ENCODE measurements around the gene CLEC4M. TPM values are rescaled to one million over a fixed set of nuclear protein-coding genes. Genes with fewer than 3 reads are reported as not detected.

Gene CLEC4M
- total RNA-seq, 2 donors from 2014 or later: not detected

DNA sequence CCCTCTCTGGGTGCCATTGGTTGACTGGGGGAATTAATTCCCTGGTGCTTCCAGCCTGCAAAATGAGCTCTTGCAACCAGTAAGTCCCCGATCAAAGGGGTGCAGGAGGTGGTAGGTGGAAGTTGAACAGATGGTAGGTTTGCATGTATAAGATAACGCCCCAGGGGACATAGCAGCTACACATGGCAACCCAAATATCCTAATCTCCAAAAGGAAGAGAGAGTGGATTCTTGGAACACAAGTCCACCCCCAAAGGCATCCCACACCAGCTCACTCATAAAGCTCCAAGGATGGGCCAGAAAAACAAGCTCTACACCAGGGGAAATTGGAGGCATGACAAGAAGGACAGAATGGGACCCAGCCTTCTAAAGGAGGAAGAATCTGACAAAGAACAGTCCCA, 20.5 kb upstream of the CLEC4M start:
- H3K36me3 Mint-ChIP-seq (ENCODE audit: low read depth): no peaks in the 10 kb centered on the region
- H3K27me3 Mint-ChIP-seq (ENCODE audit: insufficient read depth): peaks cover 46% of the 10 kb centered on the region
- no peak overlapping the region for H3K4me3 Mint-ChIP-seq
- DNase-seq: no peak
- H3K4me3 ChIP-seq (ENCODE audit: low read length): no peak overlapping the region
- TF ChIP-seq CTCF (conservative IDR thresholded peaks at IDR 0.05): no peak
- no peaks in the 10 kb centered on the region for H3K9me3 Mint-ChIP-seq
- H3K4me1 ChIP-seq (ENCODE audit: control insufficient read depth, insufficient read depth, low read length): no peaks in the 10 kb centered on the region
- H3K27ac Mint-ChIP-seq: no peak overlapping the region
- H3K9ac ChIP-seq (ENCODE audit: extremely low read depth, low read length, poor library complexity, severe bottlenecking): no peak overlapping the region
- H3K4me1 Mint-ChIP-seq: no peaks in the 10 kb centered on the region
- no peaks in the 10 kb centered on the region for H3K36me3 ChIP-seq (ENCODE audit: control insufficient read depth, insufficient read depth, low read length)
- peaks cover 10% of the 10 kb centered on the region for H3K27me3 ChIP-seq (ENCODE audit: control insufficient read depth, insufficient read depth, low read length, poor library complexity, severe bottlenecking)
- H3K9me3 ChIP-seq (ENCODE audit: control insufficient read depth, low read length): no peaks in the 10 kb centered on the region
- 79% methylated on average over 2 of the region's 2 CpGs; no CpG with 5 or more reads in 1 of the 2 experiments for WGBS, 2 experiments (ENCODE audit: insufficient coverage in 1 of 2, insufficient read length in 1 of 2)
- no peak overlapping the region for H3K27ac ChIP-seq (ENCODE audit: low read depth, low read length)

GRCh38 chr19:7742991-7743390, 20.1 kb upstream of the CLEC4M start:
- peaks cover 1% of the 10 kb centered on the region for H3K9me3 Mint-ChIP-seq
- H3K4me3 Mint-ChIP-seq: no peak overlapping the region
- no peak for TF ChIP-seq CTCF (conservative IDR thresholded peaks at IDR 0.05)
- Histone ChIP-seq H3K9me3 (ENCODE audit: control insufficient read depth, low read length) (no peaks in the 10 kb centered on the region), H3K27me3 (ENCODE audit: control insufficient read depth, insufficient read depth, low read length, poor library complexity, severe bottlenecking) (peaks cover 10% of the 10 kb centered on the region), H3K4me1 (ENCODE audit: control insufficient read depth, insufficient read depth, low read length) (no peaks in the 10 kb centered on the region), H3K9ac (ENCODE audit: extremely low read depth, low read length, poor library complexity, severe bottlenecking) (no peak overlapping the region), H3K36me3 (ENCODE audit: control insufficient read depth, insufficient read depth, low read length) (no peaks in the 10 kb centered on the region), H3K4me3 (ENCODE audit: low read length) (no peak overlapping the region), H3K27ac (ENCODE audit: low read depth, low read length) (no peak overlapping the region)
- no peak overlapping the region for H3K27ac Mint-ChIP-seq
- no peak for DNase-seq
- 74 to 84% methylated on average over 10 to 11 of the region's 11 CpGs for WGBS, 2 experiments (ENCODE audit: insufficient coverage in 1 of 2, insufficient read length in 1 of 2)
- H3K36me3 Mint-ChIP-seq (ENCODE audit: low read depth): no peaks in the 10 kb centered on the region
- peaks cover 43% of the 10 kb centered on the region for H3K27me3 Mint-ChIP-seq (ENCODE audit: insufficient read depth)
- H3K4me1 Mint-ChIP-seq: no peaks in the 10 kb centered on the region

GRCh38 chr19:7743425-7743841, 19.6 kb upstream of the CLEC4M start:
- no peak for TF ChIP-seq CTCF (conservative IDR thresholded peaks at IDR 0.05)
- H3K27me3 ChIP-seq (ENCODE audit: control insufficient read depth, insufficient read depth, low read length, poor library complexity, severe bottlenecking): peaks cover 10% of the 10 kb centered on the region
- no peaks in the 10 kb centered on the region for H3K36me3 ChIP-seq (ENCODE audit: control insufficient read depth, insufficient read depth, low read length)
- no peak for DNase-seq
- Mint-ChIP-seq H3K27me3 (ENCODE audit: insufficient read depth) (peaks cover 42% of the 10 kb centered on the region), H3K4me1 (no peaks in the 10 kb centered on the region), H3K27ac (no peak overlapping the region), H3K9me3 (peaks cover 4% of the 10 kb centered on the region), H3K36me3 (ENCODE audit: low read depth) (no peaks in the 10 kb centered on the region), H3K4me3 (no peak overlapping the region)
- no peaks in the 10 kb centered on the region for H3K4me1 ChIP-seq (ENCODE audit: control insufficient read depth, insufficient read depth, low read length)
- no peak overlapping the region for H3K9ac ChIP-seq (ENCODE audit: extremely low read depth, low read length, poor library complexity, severe bottlenecking)
- H3K27ac ChIP-seq (ENCODE audit: low read depth, low read length): no peak overlapping the region
- H3K9me3 ChIP-seq (ENCODE audit: control insufficient read depth, low read length): no peaks in the 10 kb centered on the region
- WGBS, 2 experiments (ENCODE audit: insufficient coverage in 1 of 2, insufficient read length in 1 of 2): 56 to 64% methylated on average over 2 of the region's 2 CpGs
- H3K4me3 ChIP-seq (ENCODE audit: low read length): no peak overlapping the region

Measured in endodermal cell (in vitro differentiated cells).